ENCODE results near the gene CEP57.

DNA sequence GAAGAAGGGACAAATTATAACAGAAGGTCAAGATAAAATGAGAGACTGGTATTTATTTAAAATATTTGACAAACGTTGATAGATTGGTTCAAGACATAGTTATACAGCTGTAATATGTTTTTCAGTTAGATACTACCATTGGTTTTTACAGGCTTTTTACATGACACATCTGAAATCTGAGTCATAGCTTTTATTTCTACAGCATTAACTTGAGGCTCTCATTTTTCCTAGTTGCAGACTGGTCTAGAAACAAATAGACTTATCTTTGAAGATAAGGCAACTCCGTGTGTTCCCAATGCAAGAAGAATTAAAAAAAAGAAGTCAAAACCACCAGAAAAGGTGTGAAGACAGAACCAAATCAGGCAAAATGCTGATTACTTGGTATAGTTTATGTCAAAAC, 31.3 kb downstream of the CEP57 start:
- no peak for TF ChIP-seq POLR2A (IDR thresholded peaks at IDR 0.05)
- TF ChIP-seq, protein P1, sequence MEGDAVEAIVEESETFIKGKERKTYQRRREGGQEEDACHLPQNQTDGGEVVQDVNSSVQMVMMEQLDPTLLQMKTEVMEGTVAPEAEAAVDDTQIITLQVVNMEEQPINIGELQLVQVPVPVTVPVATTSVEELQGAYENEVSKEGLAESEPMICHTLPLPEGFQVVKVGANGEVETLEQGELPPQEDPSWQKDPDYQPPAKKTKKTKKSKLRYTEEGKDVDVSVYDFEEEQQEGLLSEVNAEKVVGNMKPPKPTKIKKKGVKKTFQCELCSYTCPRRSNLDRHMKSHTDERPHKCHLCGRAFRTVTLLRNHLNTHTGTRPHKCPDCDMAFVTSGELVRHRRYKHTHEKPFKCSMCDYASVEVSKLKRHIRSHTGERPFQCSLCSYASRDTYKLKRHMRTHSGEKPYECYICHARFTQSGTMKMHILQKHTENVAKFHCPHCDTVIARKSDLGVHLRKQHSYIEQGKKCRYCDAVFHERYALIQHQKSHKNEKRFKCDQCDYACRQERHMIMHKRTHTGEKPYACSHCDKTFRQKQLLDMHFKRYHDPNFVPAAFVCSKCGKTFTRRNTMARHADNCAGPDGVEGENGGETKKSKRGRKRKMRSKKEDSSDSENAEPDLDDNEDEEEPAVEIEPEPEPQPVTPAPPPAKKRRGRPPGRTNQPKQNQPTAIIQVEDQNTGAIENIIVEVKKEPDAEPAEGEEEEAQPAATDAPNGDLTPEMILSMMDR (IDR thresholded peaks at IDR 0.05), result no peak

Data from esophagus squamous epithelium (tissue), 4 donors.